Measurements from ENCODE around the gene NEMF.
"Not testable (repeated sequence)": the region's sequence is repeated elsewhere in the genome, so short reads cannot be mapped to it uniquely, and the experiment has no call there.

The NEMF gene

DNA sequence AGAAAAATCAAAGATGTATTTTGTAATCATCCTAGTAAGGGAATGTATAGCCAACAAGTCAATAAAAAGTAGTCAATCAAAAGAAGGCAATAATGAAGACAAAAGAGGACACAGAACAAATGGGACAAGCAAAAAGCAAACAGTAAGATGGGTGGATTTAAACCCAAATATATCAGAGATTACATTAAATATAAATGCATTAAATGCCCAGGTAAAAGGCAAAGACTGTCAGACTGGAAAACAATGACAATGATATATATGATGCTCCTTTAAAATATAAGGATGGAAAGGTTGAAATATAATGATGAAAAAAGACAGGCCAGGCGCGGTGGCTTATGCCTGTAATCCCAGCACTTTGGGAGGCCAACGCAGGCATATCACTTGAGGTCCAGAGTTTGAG, 35.7 kb downstream of the NEMF start:
- no peak for DNase-seq

- peak in 2 of 4 experiments; percentile 14 to 15 for DNase-seq
These were observed 36.5 kb downstream of the NEMF start for GRCh38 chr14:49816118-49816517.

DNA sequence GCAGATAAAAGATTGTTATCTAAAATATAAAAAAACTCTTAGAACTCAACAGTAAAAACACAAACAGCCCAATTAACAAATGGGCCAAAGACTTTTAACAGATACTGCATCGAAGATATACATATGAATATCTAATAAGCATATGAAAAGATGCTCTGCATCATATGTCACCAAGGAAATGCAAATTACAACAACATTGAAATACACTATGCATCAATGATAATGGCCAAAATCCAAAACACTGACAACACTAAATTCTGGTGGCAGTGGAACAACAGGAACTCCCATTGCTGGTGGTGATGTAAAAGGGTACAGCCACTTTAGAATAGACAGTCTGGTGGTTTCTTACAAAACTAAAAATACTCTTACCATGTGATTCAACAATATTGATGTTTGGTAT, 43.8 kb downstream of the NEMF start:
- no peak for DNase-seq

GRCh38 chr14:49796025-49796424, 56.6 kb downstream of the NEMF start:
- no peak for DNase-seq

DNA sequence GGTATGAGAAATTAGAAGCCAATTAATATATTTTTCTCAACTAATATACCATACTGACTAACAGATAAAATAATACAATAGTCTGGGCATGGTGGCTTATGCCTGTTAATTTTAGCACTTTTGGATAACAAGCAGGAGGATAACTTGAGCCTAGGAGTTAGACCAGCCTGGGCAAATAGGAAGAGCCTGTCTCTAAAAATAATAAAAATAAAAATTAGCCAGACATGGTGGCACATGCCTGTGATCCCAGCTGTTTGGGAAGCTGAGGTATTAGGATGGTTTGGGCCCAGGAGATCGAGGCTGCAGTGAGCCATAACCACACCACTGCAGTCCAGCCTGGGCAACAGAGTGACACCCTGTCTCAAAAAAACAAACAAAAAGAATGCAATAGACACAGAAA, 60.0 kb downstream of the NEMF start:
- no peak for DNase-seq

DNA sequence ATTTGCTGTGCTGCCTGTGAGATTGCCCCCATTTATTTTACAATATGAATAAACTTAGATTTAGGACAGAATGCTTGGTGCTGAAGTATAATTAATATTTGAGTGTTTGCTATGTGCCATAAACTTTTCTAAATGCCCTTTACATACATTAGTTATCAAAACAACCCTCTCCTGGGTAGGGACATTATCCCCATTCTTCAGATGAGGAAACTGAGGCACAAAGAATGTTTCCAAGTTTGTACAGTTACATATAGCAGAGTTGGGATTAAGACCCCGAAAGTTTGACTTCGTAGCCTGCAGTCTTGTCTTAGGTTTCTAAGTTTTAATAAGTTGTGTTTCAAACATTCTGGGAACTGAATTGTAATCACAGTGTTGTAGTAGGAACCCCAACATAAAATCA, 66.3 kb downstream of the NEMF start:
- DNase-seq, result no peak

GRCh38 chr14:49783394-49784014, 69.1 kb downstream of the NEMF start:
- DNase-seq, result no peak

- not testable (repeated sequence) for DNase-seq
These were observed 71.5 kb downstream of the NEMF start for GRCh38 chr14:49781040-49781439.

- DNase-seq, result no peak
These were observed 74.2 kb downstream of the NEMF start for GRCh38 chr14:49778421-49778820.

DNA sequence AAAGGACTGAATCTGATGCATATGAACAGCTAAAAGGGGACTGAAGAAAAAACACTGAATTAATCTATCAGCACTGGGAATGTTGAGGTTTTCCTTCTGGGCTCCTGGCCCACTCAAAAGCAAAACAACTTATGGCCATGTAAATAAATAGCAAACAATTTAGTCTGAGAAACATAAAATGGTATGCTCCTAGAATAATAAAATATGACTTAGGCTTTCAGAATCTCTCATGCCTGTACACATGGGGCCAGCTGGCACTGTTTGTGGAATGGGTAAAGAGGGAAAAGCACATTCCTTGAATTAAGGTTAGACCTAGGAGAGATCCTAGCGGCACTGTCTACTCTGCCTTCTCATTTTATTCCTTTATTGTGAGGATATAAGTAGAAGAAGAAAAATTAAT, 78.5 kb downstream of the NEMF start:
- no peak for DNase-seq

GRCh38 chr14:49771691-49772090, 80.9 kb downstream of the NEMF start:
- not testable (repeated sequence) for DNase-seq

DNA sequence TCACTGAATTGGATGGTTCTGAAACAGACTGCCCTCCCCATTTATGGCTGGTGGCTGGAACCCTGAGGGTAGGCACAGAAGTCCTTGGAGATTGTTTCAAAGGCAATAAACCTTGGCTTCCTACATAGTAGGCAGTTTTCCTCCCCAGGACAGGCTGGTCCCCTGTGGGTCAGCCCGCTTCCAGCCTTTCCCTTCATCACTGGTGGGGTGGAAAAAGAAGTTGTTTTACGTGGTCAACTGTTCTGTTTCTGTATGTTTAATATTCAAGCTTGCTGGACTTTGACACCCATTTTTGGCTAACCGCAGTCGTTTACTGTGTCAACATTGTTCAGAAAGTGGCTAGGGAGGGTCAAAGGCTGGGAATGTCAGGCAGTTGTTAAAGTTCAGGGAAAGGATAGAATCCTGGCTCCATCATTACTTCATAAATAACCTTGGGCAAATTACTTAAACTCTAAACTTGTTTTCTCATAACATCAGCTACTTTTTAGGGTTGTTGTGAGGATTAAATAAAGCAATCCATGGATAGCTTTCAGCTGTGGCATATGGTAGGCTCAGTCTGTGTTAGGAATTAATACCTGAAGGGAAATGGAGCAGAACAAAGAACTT, 82.3 kb downstream of the NEMF start:
- DNase-seq, result no peak

DNA sequence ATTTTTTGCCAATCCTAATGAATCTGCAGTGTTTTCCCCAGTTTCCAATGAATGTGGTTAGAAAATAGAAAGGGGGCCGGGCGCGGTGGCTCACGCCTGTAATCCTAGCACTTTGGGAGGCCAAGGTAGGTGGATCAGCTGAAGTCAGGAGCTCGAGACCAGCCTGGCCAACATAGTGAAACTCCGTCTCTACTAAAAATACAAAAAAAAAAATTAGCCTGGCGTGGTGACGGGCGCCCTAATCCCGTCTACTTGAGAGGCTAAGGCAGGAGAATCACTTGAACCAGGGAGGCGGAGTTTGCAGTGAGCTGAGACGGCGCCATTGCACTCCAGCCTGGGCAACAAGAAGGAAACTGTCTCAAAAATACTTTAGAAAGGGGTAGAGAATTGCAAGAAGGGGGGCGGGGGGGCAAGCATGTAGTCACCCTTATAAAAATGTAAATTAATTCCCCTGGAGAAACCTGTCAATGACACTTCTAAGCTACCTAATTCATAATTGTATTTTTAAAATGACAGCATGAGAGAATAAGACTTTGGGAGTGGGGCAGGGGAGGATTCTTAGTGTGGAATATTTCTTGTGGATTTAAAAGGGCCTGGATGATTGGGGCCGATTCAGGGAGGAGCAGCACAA, 82.9 kb downstream of the NEMF start:
- DNase-seq, result no peak

DNA sequence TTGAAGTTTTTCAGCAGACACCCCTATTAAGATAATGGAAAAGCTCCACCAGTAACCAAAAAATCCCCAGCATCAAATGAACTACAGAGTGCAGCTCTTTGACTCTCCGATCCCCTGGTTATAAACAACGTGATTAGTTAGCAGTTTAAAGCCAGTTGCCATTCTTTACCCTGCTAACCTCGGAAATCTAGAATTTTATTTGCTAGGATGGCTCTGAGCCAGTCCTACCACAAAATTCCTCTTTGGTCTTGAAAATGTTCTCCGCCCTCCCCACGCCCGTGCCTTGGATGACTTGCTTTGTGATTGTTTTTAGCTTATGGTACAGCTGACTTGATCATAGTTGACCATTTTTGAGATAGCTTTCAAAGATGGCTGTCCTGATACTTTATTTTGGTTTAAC, 83.4 kb downstream of the NEMF start:
- DNase-seq, result peak in 3 of 4 experiments; percentile 10 to 18 (median 10)

DNA sequence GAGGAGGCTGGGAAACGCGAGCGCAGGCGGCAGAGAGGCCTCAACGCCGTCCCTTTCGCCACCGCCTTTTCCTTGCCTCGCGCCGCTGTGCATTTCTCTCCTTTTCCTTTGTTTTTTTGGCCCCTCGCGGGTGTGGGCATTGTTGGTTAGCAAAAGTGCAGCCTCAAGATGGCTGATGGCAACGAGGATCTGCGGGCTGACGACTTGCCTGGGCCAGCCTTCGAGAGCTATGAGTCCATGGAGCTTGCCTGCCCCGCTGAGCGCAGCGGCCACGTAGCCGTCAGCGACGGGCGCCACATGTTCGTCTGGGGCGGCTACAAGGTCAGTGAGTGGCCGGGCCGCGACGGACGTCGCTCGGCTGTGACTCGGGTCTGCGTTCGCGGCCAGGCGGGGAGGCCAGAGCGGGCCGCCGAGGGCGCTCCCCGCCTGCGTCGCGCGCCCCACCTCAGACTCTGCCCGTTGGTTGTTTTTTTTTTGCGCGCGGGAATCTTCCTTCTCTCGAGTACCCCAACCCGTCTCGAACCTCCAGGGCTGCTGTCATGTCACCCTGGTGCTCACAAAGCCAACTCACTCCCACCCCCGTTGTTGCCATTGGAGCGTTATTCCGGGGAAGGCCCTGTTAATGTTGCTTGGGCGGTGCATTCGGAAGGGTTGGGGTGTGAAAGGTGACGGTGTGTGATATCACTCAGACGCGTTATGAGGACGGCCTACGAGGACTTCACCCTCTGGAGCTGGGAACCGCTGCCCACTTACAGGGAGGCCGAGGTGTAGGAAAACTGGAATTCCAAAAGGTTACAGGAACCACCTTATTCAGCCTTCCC, 84.1 kb downstream of the NEMF start:
- peak; percentile 68 to 82 (median 75) for DNase-seq

GRCh38 chr14:49767571-49768300, 84.9 kb downstream of the NEMF start, which contains the start of gene KLHDC2:
TSS of gene KLHDC2 (plus strand) at chr14:49768153. CDS start at chr14:49768469, 316 bp downstream.
- DNase-seq, result peak; percentile 92 to 97 (median 96)

- no peak for DNase-seq
These were observed 85.4 kb downstream of the NEMF start for GRCh38 chr14:49767270-49767570.

DNA sequence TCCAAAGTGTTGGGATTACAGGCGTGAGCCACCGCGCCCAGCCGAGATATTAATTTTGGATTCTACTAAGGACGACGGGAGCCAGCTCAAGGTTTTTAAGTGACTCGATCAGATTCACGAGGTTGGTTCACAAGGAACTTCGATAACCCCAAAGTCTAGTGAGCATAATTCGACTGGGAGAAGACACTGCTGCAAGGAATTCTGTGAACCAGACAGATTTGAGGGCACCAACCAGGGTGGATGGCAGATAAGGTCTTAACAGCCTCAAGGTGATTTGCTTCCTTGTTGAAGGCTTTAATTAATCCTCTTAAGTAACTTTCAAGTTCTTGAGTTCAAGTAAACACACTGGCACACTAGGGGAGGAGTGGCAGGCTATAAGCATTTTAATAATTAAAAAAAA, 85.7 kb downstream of the NEMF start:
- DNase-seq, result peak in 3 of 4 experiments; percentile 11 to 20 (median 18)

DNA sequence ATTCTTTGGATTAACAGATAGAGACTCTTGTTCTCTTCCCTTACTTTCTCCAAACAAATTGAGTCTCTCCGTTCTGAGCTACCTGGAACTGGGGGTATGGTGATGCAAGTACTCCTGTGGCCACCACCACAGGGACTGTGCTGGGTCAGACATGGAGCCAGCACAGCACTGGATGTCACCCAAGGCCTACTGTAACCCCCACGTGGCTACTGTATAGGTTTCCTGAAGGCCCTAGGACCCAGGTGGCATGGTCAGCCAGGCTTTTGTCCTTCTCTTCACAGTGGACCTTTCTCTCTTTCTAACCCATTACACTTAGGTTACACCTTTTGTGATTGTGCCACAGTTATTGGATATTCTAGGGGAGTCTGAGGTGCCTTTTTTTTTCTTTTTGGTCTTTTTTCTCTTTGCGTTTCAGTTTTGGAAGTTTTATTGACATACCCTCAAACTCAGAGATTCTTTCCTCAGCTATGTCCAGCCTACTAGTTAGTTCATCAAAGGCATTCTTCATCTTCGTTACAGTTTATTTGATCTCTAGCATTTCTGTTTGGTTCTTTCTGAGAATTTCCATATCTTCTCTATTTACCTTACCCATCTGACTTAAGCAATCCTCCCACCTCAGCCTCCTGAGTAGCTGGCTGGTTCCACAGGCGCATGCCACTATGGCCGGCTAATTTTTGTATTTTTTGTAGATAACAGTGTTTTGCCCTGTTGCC, 90.6 kb downstream of the NEMF start:
- DNase-seq, result no peak

- no peak for DNase-seq
These were observed 97.2 kb downstream of the NEMF start for GRCh38 chr14:49755378-49755777.

DNA sequence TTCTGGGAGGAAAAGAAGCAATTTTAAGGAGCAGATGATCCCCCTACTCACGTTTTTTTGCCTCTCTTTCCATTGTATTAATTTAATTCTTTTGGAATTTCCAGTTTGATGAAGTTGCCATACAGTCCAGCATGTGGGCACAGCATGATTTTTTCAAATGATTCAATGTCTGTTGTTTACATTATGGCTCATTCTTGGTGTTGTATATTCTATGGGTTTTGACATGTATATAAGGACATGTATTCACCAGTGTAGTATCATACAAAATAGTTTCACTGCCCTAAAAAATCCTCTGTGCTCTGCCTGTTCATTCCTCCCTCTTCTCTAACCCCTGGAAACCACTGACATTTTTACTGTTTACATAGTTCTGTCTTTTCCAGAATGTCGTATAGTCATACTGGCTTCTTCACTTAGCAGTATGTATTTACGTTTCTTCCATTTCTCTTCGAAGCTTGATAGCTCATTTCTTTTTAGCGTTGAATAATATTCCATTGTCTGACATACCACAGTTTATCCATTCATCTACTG, 98.0 kb downstream of the NEMF start:
- DNase-seq, result no peak

GRCh38 chr14:49746476-49746875, 106.1 kb downstream of the NEMF start:
- DNase-seq, result not testable (repeated sequence)
